Measurements from ENCODE around the gene MYO7B. TPM values are rescaled to one million over a fixed set of nuclear protein-coding genes. Genes with fewer than 3 reads are reported as not detected.
A peak's percentile ranks its signal among the peaks of the same experiment; 100 is the strongest.

MYO7B gene
- total RNA-seq, 1 donor from 2014 or later = not detected

- Histone ChIP-seq H3K4me3 (ENCODE audit: low read depth, low read length) (no peak overlapping the region), H3K27me3 (ENCODE audit: control insufficient read depth, insufficient read depth, low read length) (no peaks in the 10 kb centered on the region), H3K36me3 (ENCODE audit: control insufficient read depth, insufficient read depth, low read length) (no peaks in the 10 kb centered on the region)
- no peak for TF ChIP-seq CTCF (IDR thresholded peaks at IDR 0.05; ENCODE audit: insufficient read depth, low read length, severe bottlenecking)
- DNase-seq (ENCODE audit: low read depth) (no peak), FAIRE-seq (no peak)
These were observed 99.3 kb downstream of the MYO7B start for GRCh38 chr2:127634626-127635379.

GRCh38 chr2:127635380-127636237, 100.1 kb downstream of the MYO7B start:
- Histone ChIP-seq H3K4me3 (ENCODE audit: low read depth, low read length) (no peak overlapping the region), H3K27me3 (ENCODE audit: control insufficient read depth, insufficient read depth, low read length) (no peaks in the 10 kb centered on the region), H3K36me3 (ENCODE audit: control insufficient read depth, insufficient read depth, low read length) (no peaks in the 10 kb centered on the region)
- TF ChIP-seq CTCF (IDR thresholded peaks at IDR 0.05; ENCODE audit: insufficient read depth, low read length, severe bottlenecking) = no peak
- DNase-seq (ENCODE audit: low read depth) = no peak
- FAIRE-seq = no peak

- no peak for TF ChIP-seq CTCF (IDR thresholded peaks at IDR 0.05; ENCODE audit: insufficient read depth, low read length, severe bottlenecking)
- DNase-seq (ENCODE audit: low read depth) (no peak), FAIRE-seq (no peak)
- Histone ChIP-seq H3K4me3 (ENCODE audit: low read depth, low read length) (no peak overlapping the region), H3K36me3 (ENCODE audit: control insufficient read depth, insufficient read depth, low read length) (no peaks in the 10 kb centered on the region), H3K27me3 (ENCODE audit: control insufficient read depth, insufficient read depth, low read length) (no peaks in the 10 kb centered on the region)
These were observed 101.1 kb downstream of the MYO7B start for GRCh38 chr2:127636248-127637235.

GRCh38 chr2:127637236-127637630, 101.8 kb downstream of the MYO7B start:
- FAIRE-seq (no peak), DNase-seq (ENCODE audit: low read depth) (no peak)
- TF ChIP-seq CTCF (IDR thresholded peaks at IDR 0.05; ENCODE audit: insufficient read depth, low read length, severe bottlenecking) = no peak
- Histone ChIP-seq H3K27me3 (ENCODE audit: control insufficient read depth, insufficient read depth, low read length) (no peaks in the 10 kb centered on the region), H3K4me3 (ENCODE audit: low read depth, low read length) (no peak overlapping the region), H3K36me3 (ENCODE audit: control insufficient read depth, insufficient read depth, low read length) (no peaks in the 10 kb centered on the region)

GRCh38 chr2:127637725-127638252, 102.3 kb downstream of the MYO7B start:
- no peak for FAIRE-seq
- peak; percentile 74 for DNase-seq (ENCODE audit: low read depth)

More at GRCh38 chr2:127637725-127638252, 102.3 kb downstream of the MYO7B start:
- H3K27me3 ChIP-seq (ENCODE audit: control insufficient read depth, insufficient read depth, low read length) = no peaks in the 10 kb centered on the region
- TF ChIP-seq CTCF (IDR thresholded peaks at IDR 0.05; ENCODE audit: insufficient read depth, low read length, severe bottlenecking) = no peak
- no peak overlapping the region for H3K4me3 ChIP-seq (ENCODE audit: low read depth, low read length)
- no peaks in the 10 kb centered on the region for H3K36me3 ChIP-seq (ENCODE audit: control insufficient read depth, insufficient read depth, low read length)
